Hepatocyte (in vitro differentiated cells): ENCODE data around the gene ZNF326. TPM values are rescaled to one million over a fixed set of nuclear protein-coding genes. Genes with fewer than 3 reads are reported as not detected.

Experiments used
- DNase-seq: peaks from one replicate; pipeline ENCODE4 v3.0.0-alpha.2; 2016; ENCODE audit warnings: low spot score
- H2AFZ ChIP-seq: fragments of 200-600 bp; sonication (generic); 2 replicates; pipeline ENCODE4 v1.6.0; 2016; ENCODE audit warnings: antibody characterized with exemption, mild to moderate bottlenecking
- H3K27ac ChIP-seq: fragments of 200-600 bp; sonication (generic); 2 replicates; pipeline ENCODE4 v1.5.1; 2016; ENCODE audit warnings: mild to moderate bottlenecking
- H3K27me3 ChIP-seq: fragments of 200-600 bp; sonication (generic); 2 replicates; pipeline ENCODE4 v1.6.1; 2016
- H3K36me3 ChIP-seq: fragments of 200-600 bp; sonication (generic); replicated peaks from 2 replicates; pipeline ENCODE4 v1.5.1; 2016; ENCODE audit warnings: low read depth; ENCODE audit not compliant: insufficient read depth
- H3K4me1 ChIP-seq: fragments of 200-600 bp; sonication (generic); 2 replicates; pipeline ENCODE4 v1.5.1; 2016; ENCODE audit warnings: mild to moderate bottlenecking, moderate library complexity; ENCODE audit not compliant: insufficient read depth
- H3K4me2 ChIP-seq: fragments of 200-600 bp; sonication (generic); 2 replicates; pipeline ENCODE4 v1.6.0; 2016
- H3K4me3 ChIP-seq: fragments of 200-600 bp; sonication (generic); 2 replicates; pipeline ENCODE4 v1.5.1; 2016; ENCODE audit warnings: mild to moderate bottlenecking
- H3K79me2 ChIP-seq: fragments of 200-600 bp; sonication (generic); 2 replicates; pipeline ENCODE4 v1.6.0; 2017; ENCODE audit warnings: mild to moderate bottlenecking
- H3K9me2 ChIP-seq: fragments of 200-600 bp; sonication (generic); replicated peaks from 2 replicates; pipeline ENCODE4 v1.6.0; 2017; ENCODE audit warnings: mild to moderate bottlenecking; ENCODE audit not compliant: insufficient read depth
- H3K9me3 ChIP-seq: fragments of 200-600 bp; sonication (generic); 2 replicates; pipeline ENCODE4 v1.5.1; 2016; ENCODE audit warnings: low read depth, mild to moderate bottlenecking
- H4K20me1 ChIP-seq: fragments of 200-600 bp; sonication (generic); 2 replicates; pipeline ENCODE4 v1.6.0; 2016; ENCODE audit warnings: mild to moderate bottlenecking; ENCODE audit not compliant: insufficient read depth, poor library complexity, severe bottlenecking
- CTCF ChIP-seq: fragments of 200-600 bp; sonication (generic); IDR thresholded peaks from 2 replicates; pipeline ENCODE4 v1.5.1; 2016; ENCODE audit warnings: antibody characterized with exemption, mild to moderate bottlenecking; ENCODE audit not compliant: poor library complexity
- EZH2 ChIP-seq: fragments of 200-600 bp; sonication (generic); IDR thresholded peaks from 2 replicates; pipeline ENCODE4 v1.6.1; 2016; ENCODE audit warnings: antibody characterized with exemption, mild to moderate bottlenecking, borderline replicate concordance
- EZH2phosphoT487 ChIP-seq: fragments of 200-600 bp; sonication (generic); IDR thresholded peaks from one replicate; pipeline ENCODE4 v1.6.1; 2018; ENCODE audit warnings: antibody characterized with exemption, mild to moderate bottlenecking, low read depth, moderate library complexity; ENCODE audit not compliant: unreplicated experiment, severe bottlenecking
- WGBS: methylation state at CpG from one replicate; pipeline ENCODE4 v1.1.6; 2016; ENCODE audit warnings: low lambda C conversion rate; ENCODE audit errors: missing lambda C conversion rate; 5-methylcytosine and 5-hydroxymethylcytosine counted together
- polyA plus RNA-seq: library from polyadenylated mRNA; unstranded; fragments of >200 nt; fragmentation: Nextera tagmentation; extraction: Ambion mirVana; gene quantifications from 2 replicates; pipeline ENCODE4 v1.2.1, GENCODE V29; 2016
- total RNA-seq: library from RNA; depleted of rRNA; stranded (reverse); fragments of >200 nt; gene quantifications from 2 replicates; pipeline ENCODE4 v1.2.3, GENCODE V29; 2014

The ZNF326 gene
- total and polyA plus RNA-seq, 2 experiments from 2014 or later = 16.1 to 25.7 TPM

- 87% methylated on average over 5 of the region's 5 CpGs for WGBS
- Histone ChIP-seq H3K79me2 (no peaks in the 10 kb centered on the region), H2AFZ (no peak overlapping the region), H3K9me2 (no peaks in the 10 kb centered on the region), H3K27ac (peak overlapping the region; percentile 74), H3K9me3 (no peaks in the 10 kb centered on the region), H3K4me3 (no peak overlapping the region), H4K20me1 (no peaks in the 10 kb centered on the region), H3K4me1 (peaks cover 16% of the 10 kb centered on the region), H3K36me3 (no peaks in the 10 kb centered on the region), H3K27me3 (no peaks in the 10 kb centered on the region), H3K4me2 (no peak overlapping the region)
- no peak for DNase-seq
- TF ChIP-seq CTCF (no peak), EZH2 (no peak), EZH2phosphoT487 (no peak)
These were observed 42.9 kb upstream of the ZNF326 start for GRCh38 chr1:89951766-89952604.

GRCh38 chr1:89952605-89953130 is 42.2 kb upstream of the ZNF326 start:
- no peak for DNase-seq
- H3K4me3 ChIP-seq = no peak overlapping the region
- no peaks in the 10 kb centered on the region for H3K27me3 ChIP-seq
- H3K36me3 ChIP-seq = no peaks in the 10 kb centered on the region
- no peaks in the 10 kb centered on the region for H3K79me2 ChIP-seq
- TF ChIP-seq EZH2 (no peak), CTCF (no peak), EZH2phosphoT487 (no peak)
- H3K4me2 ChIP-seq = no peak overlapping the region
- no peaks in the 10 kb centered on the region for H4K20me1 ChIP-seq
- WGBS = 98% methylated on average over 2 of the region's 2 CpGs
- H3K9me2 ChIP-seq = no peaks in the 10 kb centered on the region
- peaks cover 16% of the 10 kb centered on the region for H3K4me1 ChIP-seq
- no peaks in the 10 kb centered on the region for H3K9me3 ChIP-seq
- H2AFZ ChIP-seq = no peak overlapping the region
- H3K27ac ChIP-seq = peak overlapping the region; percentile 50

GRCh38 chr1:89953131-89953626 is 41.7 kb upstream of the ZNF326 start:
- Histone ChIP-seq H3K4me1 (peaks cover 16% of the 10 kb centered on the region), H3K79me2 (no peaks in the 10 kb centered on the region), H4K20me1 (no peaks in the 10 kb centered on the region), H3K27me3 (no peaks in the 10 kb centered on the region), H3K9me3 (no peaks in the 10 kb centered on the region), H3K27ac (peak overlapping the region; percentile 50), H3K9me2 (no peaks in the 10 kb centered on the region), H3K36me3 (no peaks in the 10 kb centered on the region), H3K4me3 (no peak overlapping the region), H2AFZ (no peak overlapping the region), H3K4me2 (no peak overlapping the region)
- DNase-seq = peak; percentile 67
- 71% methylated on average over 1 of the region's 1 CpG for WGBS
- no peak for TF ChIP-seq EZH2
- peak; percentile 24 for TF ChIP-seq CTCF
